Astrocyte of the hippocampus (primary cell): ENCODE measurements around the gene FAHD1.

Experiments used
- DNase-seq: peaks from one replicate; pipeline ENCODE4 v3.0.0; 2011; ENCODE audit warnings: low read depth, low spot score

The FAHD1 gene

GRCh38 chr16:1817276-1817589 is 9.8 kb upstream of the FAHD1 start:
- no peak for DNase-seq

- DNase-seq = no peak
Observed at GRCh38 chr16:1817716-1818115, 9.3 kb upstream of the FAHD1 start.

- DNase-seq = no peak
Observed at GRCh38 chr16:1818204-1818872, 8.7 kb upstream of the FAHD1 start.

- DNase-seq = no peak
Observed at GRCh38 chr16:1818873-1819525, 8.0 kb upstream of the FAHD1 start.

- no peak for DNase-seq
Observed at GRCh38 chr16:1819611-1820010, 7.4 kb upstream of the FAHD1 start.

- DNase-seq = no peak
Observed at GRCh38 chr16:1820096-1820945, 6.7 kb upstream of the FAHD1 start.

GRCh38 chr16:1820946-1821290 is 6.1 kb upstream of the FAHD1 start:
- DNase-seq = no peak

GRCh38 chr16:1821861-1822611 is 5.0 kb upstream of the FAHD1 start:
- DNase-seq = no peak

- no peak for DNase-seq
Observed at GRCh38 chr16:1822801-1823200, 4.2 kb upstream of the FAHD1 start.

- DNase-seq = peak; percentile 68
Observed at GRCh38 chr16:1823821-1824220, 3.2 kb upstream of the FAHD1 start.

GRCh38 chr16:1825381-1825863 is 1.6 kb upstream of the FAHD1 start:
- DNase-seq = no peak

- DNase-seq = no peak
Observed at GRCh38 chr16:1825864-1826690, 929 bp upstream of the FAHD1 start.

- no peak for DNase-seq
Observed at GRCh38 chr16:1828645-1829410, 1.8 kb downstream of the FAHD1 start.

- DNase-seq = no peak
Observed at GRCh38 chr16:1830213-1830612, 3.2 kb downstream of the FAHD1 start.

GRCh38 chr16:1831186-1832075 is 4.4 kb downstream of the FAHD1 start:
- DNase-seq = no peak

- DNase-seq = no peak
Observed at GRCh38 chr16:1832838-1833454, 5.9 kb downstream of the FAHD1 start.

GRCh38 chr16:1834096-1834495 is 7.1 kb downstream of the FAHD1 start:
- no peak for DNase-seq

- no peak for DNase-seq
Observed at GRCh38 chr16:1839554-1839953, 12.5 kb downstream of the FAHD1 start.

- no peak for DNase-seq
Observed at GRCh38 chr16:1845985-1846384, 19.0 kb downstream of the FAHD1 start.
